Right lung (tissue), 5 donors: ENCODE results near the gene DMC1. TPM values are rescaled to one million over a fixed set of nuclear protein-coding genes. Genes with fewer than 3 reads are reported as not detected.
"Not testable (repeated sequence)": the region's sequence is repeated elsewhere in the genome, so short reads cannot be mapped to it uniquely, and the experiment has no call there.

Experiments used
- DNase-seq, 2 donors: peaks; one replicate each; pipeline ENCODE4 v3.0.0-alpha.2; 2013
- polyA plus RNA-seq, 5 donors: library from polyadenylated mRNA; unstranded; fragments of 120-200 nt; gene quantifications; one replicate each; pipeline versions ENCODE4 v1.2.1 to v1.2.3, GENCODE V29; 2013; ENCODE audit warnings: inconsistent platforms in 1 of 5, low replicate concordance in 1 of 5; ENCODE audit not compliant: insufficient read length in 5 of 5, insufficient read depth in 1 of 5

Gene DMC1
- polyA plus RNA-seq, 5 donors = 2.7 to 5.6 (median 3.6) TPM

DNA sequence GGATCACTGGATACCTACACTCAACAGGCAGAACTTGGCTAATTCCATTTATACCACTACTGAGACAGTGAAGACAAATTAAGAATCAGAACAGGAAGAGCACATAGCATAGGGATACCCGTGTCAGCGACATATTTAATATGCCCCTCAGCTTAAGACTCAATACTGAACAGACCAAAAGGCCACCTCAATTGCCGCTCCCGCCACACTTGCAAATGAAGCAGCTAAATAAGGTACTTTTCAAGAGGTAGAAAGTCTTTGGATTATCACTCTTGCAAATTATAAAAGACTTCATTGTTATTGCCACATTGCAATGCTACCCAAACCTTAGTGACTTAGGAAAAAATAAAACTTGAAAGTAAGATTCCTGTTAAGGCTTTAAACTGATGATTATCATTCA is 67.0 kb downstream of the DMC1 start:
- no peak for DNase-seq

DNA sequence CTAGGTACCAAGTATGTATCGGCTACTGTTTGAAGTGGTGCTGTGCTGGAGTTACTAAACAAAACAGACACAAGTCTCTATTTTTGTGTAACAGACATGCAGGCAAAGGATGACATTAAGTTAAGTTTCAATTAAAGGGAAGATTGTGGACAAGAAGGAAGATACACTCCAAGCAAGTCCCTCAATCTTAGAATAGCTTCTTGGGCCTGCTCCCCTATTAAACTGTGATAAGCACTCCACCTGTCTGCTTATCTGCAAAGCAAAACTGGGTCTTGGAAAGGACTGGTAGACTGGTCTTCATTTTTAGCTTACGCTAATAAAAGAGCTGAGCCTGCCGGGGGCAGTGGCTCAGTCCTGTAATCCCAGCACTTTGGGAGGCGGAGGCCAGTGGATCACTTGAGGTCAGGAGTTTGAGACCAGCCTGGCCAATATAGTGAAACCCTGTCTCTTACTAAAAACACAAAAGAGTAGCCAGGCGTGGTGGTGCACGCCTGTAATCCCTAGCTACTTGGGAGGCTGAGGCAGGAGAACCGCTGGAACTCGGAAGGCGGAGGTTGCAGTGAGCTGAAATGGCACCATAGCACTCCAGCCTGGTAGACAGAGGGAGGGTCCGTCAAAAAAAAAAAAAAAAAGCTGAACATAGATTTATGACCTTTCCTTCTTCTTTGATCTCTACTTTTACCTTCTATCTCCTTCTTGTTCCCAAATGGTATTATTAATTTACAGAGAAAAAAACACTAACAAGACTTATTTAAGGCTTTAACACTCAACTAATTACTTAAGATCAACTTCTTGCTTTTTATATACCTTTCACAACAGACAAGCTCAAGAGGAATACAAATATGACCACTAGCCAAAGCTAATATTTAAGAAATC is 67.9 kb downstream of the DMC1 start:
- DNase-seq = no peak

DNA sequence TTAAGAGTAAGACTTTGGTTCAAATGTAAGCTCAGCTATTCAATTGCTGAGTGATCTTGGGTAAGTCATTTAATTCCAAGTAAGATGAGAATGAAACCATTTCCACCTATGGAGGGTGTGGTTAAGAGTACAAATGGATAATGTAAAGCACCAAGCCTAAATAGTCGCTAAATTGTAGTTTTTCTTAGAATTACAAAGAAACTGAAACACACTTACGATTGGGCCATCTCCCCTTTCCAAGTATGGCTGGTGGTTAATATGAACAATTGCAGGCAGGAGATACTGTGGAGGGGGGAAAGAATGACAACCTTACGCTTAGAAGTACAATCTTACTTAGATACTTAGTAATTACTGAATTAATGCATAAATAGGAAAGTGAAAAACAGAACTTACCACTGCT is 72.1 kb downstream of the DMC1 start:
- DNase-seq = no peak

DNA sequence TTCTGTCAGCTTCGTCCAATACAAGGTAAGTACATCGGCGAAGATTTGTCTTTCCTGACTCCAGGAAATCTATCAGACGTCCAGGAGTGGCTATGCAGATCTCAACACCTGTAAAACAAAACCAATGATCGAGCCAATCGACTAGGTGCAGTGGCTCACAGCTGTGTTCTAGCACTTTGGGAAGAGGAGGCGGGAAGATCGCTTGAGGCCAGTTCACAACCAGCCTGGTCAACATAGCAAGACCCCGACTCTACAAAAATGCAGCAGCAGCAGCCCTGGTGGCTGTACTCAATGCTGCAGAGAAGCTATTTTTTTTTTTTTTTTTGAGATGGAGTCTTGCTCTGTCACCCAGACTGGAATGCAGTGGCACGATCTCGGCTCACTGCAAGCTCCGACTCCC is 75.0 kb downstream of the DMC1 start:
- no peak for DNase-seq

DNA sequence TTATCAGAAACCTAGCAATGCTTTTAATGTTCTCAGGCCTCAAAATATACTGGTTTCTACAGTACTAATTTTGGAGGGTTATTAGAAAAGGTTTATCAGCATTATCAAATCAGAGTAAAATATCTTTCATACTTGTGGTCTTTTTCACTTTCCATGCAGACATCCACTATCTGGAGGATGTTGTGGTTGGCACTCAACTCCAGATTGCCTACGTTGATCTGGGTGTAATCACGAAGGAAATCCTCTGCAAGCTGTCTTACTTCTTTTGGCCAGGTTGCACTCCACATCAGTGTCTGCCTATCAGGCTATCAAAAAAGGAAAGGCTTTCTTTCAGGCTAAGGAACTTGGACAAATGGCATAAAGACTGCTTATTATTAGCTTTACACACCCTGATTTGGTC is 75.5 kb downstream of the DMC1 start:
- no peak for DNase-seq

DNA sequence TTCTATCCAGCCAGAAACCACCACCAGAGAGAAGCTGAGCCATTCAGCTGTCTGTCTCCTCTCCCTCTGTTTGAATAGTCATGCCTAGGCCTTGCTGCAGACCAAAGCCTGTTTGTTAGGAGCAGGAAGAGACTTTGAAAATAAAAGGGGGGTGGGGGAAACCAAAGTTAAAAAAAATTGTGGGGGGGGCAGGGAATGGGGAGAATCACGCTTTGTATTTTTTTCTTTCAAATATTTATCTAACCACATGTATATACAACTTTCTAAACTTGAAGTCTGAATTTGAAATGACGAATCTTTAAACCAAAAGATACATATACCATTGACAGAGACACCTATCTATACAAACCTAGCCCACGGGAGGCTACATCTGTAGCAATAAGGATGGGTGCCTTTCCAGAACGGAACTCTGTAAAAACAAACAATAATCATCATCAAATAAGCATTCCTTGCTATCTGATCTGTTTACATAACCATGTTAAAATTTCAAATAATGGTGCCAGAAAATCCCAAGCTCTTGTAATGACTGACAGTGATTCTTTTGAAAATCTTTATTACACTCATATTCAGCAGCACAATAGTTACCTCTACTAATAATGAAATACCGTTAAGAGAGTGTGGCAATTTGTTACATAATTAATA is 78.2 kb downstream of the DMC1 start:
- DNase-seq = no peak

DNA sequence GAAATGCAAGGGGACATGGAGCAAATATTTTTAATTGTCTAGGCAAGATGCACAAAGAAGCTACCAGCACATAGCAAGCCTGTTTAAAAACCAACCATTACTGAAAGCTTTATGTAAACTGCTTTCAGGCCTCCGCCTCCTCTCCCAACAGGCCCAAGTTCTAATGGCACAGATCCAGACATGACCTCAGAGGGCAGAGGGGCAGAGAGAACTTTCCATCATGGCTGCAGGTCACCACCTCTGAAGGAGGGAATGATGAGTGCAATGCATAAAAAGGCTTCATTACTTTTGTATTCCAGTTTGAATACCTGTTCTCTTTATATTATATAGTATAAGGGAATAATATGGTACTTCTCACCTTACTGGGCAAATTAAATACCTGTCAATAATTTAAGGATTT is 79.1 kb downstream of the DMC1 start:
- DNase-seq = peak in 1 of 2 donors; percentile 51

DNA sequence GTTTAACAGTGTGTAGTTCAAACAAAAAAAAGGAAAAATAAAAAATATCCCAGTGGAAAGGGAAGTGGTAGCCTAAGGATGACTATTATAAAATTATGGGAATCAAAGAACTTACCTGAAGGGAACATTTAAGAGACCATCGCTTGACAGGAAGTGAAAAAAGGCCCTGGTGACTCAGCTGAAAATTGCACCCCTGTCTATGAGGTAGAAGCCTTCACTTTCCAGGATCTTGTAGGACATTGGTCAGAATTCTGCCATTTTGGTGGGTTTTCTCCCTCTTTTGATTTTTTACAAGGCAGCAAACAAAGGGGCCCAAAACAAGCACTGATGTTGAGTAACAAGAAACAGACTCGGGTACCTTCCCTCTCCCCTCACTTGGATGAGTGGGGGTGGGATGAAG is 79.5 kb downstream of the DMC1 start:
- DNase-seq = no peak

DNA sequence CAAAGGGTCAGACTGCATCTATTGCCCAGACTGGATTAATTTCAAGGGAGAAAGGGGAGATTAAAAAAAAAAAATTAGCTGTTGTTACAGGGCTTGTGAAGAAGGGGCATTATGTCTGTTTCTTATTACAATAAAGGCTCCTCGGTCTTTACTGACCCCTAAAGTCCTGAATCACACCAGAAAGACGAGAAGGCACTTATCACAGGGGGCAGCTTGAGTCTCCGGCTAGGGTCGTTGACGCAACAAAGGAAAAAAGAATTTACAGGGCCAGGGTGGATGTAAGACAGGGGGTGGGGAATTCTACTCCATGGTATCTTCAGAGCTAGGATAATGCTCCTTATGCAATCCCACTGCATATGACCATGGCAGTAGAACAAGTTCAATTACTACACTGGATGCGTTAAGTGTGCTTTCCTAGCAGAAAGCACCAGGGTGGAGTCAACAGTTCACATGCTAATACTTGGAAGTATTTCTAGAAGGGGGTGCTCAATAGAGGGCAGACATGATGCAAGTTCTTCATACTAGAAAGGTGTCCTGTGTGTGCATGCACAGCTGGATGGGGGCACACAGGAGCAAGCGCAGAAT is 80.3 kb downstream of the DMC1 start:
- DNase-seq = no peak

DNA sequence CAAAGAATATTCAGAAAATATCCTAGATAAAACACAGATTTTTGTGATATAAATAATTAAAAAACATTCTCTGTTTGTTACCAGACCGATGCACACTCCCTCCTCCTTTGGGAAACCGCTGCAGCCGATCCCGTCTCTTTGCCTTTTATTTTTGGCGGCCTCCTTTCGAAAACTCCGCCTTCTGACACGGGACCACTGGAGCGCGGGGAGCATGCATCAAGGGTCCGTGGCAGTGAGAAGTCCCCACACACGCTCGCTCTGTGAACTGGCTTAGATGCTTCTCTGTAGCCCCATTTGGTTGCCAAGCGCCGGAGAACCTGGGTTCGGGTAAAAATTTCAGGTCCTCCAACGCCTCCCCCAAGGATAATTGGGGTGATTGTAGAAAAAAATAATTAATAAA is 80.8 kb downstream of the DMC1 start:
- no peak for DNase-seq

DNA sequence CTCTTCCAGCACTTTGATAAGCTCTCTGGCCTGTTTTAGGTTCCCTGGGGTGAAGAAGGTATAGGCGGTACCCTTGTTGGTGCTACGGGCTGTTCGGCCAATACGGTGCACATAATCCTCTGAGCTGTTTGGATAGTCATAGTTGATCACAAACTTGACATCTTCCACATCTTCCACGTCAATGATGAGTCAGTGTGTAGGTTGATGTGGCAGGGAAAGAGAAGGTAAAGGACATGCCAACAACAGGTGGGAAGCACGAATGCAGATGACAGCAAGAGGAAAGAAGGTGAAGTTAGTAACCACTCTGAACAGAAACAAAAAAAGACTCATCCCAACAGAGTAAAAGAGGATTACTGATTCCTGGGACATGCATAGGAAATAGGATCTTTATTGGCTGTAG is 82.0 kb downstream of the DMC1 start:
- no peak for DNase-seq

DNA sequence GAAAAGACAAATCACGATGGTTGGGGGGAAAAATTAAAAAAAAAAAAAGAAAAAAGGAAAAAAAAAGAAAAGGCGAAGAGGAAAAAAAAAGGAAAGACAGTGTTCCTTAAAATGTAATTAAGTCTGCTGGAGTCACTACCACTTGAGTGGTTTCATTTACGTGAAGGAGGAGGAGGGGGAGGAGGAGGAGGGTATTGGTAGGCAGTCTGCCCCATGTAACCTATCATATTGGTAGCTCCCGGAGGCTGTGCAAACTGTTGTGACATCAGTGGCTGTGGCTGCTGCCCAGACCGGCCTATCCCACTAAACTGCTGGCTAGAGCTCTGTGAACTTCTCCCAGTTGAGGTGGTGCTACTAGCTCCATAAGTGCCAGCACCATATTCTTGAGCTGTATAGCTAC is 84.2 kb downstream of the DMC1 start:
- DNase-seq = no peak

DNA sequence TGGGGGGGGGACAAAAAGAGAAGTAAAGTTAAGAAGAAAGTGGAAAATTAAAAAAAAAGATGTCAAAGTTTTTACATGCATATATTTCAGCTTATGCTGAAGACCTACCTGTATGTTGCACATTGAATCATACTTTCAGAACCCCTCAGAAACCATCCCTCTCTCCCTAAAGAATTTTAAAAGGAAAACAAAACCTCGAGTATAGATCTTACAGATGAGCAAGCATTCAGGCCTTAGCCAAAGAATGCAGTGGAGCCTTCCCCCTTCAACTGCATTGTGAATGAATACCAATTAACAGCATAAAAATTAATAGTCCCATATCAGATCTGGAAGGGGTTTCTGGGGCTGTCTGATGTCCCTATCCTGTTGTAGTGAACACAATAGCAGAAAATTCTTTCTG is 85.7 kb downstream of the DMC1 start:
- no peak for DNase-seq

DNA sequence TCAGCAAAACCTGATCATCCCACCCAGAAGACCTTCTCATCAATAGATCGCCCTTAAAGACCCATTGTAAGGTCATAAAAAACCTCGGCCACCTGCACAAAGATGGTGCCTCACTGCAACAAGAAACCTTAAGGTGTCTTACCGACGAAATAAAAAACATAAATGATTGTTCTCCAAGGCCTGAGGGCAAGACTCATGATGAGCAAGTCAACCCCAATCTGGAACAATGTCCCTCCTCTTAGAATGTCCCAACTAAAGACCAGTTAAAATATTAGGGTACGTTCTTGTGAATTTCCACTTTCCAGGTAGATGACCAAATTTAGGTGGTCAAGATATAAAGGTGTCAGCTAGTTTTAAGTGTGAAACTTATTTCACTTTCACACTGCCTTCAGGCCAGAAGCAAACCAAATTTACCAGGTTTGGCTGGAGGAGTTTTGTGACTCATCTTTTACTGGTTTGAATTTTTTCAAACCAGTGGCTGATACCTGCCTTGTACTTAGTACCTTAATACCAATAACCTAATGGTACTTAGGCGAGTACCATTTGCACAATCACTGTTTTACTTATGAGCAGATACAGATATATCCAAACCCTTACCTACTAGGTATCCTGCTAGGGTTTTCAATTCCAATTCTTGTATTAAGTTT is 87.2 kb downstream of the DMC1 start:
- no peak for DNase-seq

DNA sequence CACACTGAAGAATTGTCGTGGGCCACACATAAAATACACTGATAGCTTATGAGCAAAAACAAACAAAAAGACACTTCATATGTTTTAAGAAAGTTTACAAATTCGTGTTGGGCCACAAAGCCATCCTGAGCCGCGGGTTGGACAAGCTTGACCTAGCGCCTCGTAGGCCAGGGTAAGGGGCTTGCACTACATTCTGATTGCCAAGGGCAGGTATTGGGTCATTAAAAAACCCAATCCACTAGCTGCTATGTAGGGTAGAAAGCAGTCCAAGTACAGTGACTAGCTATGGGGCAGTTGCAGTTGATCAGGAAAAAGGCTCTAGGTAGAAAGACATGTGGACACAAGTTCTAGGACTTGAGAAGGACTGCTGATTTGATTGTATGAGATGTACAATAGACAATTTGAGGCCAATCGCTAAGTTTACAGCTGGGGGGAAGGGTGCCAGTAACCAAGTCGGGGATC is 88.1 kb downstream of the DMC1 start:
- DNase-seq = no peak

DNA sequence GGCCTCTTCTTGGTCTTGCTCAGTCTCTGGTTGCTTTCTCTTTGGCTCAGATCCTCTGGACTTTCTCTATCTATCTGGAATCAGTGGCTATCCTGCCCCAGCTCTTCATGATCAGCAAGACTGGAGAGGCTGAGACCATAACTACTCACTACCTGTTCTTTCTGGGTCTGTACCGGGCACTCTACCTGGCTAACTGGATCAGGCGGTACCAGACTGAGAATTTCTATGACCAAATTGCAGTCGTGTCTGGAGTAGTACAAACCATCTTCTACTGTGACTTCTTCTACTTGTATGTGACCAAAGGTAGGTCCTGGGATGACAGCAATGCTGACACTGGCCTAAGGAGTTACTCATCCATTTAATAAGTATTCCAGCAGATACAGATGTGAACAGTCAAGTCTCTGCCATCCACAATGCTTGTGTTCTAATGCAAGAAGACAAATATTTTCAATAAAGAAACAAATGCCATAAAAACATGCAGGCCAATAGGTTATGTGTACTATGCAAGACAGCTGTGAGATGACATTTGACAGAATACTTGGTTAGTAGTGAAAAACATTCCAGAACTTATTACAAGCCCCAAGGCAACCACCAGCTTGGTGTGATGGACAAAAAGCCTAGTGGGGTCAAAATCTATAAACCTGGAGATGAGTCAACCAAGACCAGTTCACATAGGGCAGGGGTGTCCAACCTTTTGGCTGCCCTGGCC is 88.7 kb downstream of the DMC1 start:
- DNase-seq = no peak

DNA sequence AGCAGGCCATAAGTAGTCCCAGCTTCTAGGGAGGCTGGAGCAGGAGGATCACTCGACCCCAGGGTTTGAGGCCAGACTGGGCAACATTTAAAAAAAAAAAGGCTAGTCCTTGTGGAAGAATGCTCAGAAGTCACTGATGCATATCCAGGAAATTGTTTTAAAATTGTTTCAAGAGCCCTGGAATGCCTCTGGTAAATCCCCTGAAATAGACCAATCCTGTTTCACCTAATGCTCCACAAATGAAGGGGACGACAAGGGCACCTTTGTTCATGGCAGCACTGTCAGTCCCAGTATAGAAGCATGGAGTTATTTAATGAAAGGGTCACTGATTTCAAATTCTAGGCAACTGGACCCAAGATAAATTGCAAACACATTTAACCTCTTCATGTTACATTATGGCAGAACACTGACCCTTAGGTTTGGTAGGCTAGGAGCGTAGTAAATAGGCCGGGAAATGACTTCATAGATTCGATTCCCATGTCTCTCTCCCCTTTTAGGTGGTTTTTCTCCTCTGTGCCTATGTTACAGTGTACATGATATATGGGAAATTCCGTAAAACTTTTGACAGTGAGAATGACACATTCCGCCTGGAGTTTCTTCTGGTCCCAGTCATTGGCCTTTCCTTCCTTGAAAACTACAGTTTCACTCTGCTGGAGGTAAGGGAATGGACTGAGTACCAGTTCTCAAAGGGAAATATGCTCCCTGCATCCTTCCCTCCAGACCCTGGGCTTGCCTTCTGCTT is 90.7 kb downstream of the DMC1 start:
- no peak for DNase-seq

DNA sequence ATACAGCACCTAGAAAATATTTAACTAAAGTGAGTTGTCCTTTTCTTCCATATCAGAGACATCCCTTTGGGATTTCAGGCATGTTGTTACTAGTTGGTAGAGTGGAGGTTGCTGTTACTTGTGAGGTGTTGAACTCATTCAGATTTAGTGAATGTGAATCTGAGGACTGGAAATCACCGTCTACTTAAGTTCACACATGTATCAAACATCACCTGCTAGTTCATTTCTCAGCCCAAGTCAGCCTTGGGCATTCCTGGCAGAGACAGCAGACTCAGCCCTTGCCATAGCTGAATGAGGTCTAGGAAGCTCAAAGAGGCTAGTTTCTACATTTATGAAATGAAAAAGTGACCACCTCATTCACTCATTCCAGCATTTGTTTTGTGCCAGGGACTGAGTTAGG is 92.4 kb downstream of the DMC1 start:
- DNase-seq = no peak

DNA sequence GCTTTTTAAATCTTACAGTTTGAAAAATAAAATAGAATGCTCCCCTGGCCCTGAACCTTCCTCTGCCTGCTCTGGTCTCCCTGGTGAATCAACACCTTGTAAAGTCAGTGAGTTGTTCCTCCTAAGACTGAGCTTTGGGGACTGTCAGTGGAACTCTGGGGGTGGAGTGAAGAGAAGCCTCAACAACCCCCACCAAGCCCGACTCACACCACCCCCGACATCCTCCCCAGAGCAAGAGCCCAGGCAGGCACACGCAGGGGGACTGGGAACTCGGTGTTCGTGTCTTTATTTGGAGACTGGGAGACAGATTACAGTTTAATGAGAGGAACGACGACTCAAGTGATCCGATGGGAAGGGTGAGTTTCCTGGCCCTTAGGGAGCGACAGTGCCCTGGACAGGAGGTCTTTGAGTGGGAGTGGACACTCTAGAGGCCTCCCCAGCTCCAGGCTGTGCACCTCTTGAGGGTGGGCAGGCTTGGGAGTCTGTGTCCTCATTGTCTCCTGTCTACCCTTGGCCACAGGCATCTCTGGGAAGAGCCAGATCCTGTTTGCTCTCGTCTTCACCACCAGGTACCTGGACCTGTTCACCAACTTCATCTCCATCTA is 95.9 kb downstream of the DMC1 start:
- no peak for DNase-seq

DNA sequence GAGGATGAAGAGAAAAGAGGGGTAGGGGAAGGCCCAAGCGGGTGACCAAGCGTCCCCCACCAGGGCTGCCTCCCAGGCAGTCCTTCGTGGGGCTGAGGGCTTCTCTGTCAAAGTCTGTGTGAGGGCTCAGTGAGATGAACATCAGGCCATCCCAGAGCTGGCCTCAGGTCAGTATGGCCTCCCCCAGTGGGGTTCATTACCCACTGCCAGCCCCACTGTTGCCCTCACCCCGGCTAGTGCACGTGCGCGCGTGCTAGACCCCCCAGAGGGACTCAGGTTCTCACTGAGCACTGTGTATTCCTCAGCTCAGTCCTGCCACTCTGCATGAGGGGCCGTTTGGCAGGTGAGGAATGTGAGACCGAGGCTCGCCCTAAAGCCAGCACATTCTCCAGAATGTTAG is 98.7 kb downstream of the DMC1 start:
- no peak for DNase-seq

DNA sequence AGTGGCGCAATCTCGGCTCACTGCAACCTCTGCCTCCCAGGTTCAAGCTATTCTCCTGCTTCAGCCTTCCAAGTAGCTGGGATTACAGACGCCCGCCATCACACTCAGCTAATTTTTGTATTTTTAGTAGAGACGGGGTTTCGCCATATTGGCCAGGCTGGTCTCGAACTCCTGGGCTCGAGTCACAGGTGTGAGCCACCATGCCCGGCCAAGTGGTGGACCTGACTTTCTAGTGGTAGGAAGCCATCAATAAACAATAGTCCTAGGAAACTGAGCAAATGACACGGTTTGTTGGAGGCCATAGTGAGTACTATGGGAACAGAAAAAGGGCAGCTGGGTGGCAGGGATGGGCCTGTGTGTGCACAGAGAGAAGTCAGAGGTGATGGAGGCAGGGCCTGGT is 99.8 kb downstream of the DMC1 start:
- DNase-seq = not testable (repeated sequence)
